ENCODE results near the gene ZFAND2B. TPM values are rescaled to one million over a fixed set of nuclear protein-coding genes. Genes with fewer than 3 reads are reported as not detected.

ZFAND2B gene
- total and polyA plus RNA-seq, 2 donors from 2014 or later = 44.8 to 72.6 TPM

DNA sequence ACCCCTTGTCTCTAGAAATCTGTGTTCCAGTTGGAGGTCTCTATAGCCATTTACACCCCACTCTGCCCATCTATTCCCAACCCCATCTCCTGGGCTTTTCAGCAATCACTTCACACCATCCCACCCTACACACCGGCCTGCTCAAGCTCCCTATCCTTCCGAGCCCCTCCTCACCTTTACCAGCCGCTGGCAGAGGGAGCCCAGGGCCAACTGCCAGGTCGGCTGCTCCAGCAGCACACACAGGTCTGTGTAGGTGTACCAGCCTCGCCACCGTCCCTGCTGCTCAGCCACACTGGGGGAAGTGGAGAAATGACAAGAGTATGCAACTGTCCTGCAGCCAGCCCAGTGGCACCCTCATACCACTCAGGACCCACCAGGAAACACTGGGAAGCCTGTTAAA lies 33.4 kb upstream of the ZFAND2B start:
- DNase-seq (no peak), FAIRE-seq (no peak)
- intact Hi-C loops (cut with DNase I) = no loop called here
- H3K9me3 ChIP-seq (ENCODE audit: control insufficient read depth in 2 of 3, insufficient read depth in 1 of 3, low read length in 3 of 3) = no peaks in the 10 kb centered on the region
- peaks cover 5 to 30% (median 16%) of the 10 kb centered on the region in 3 donors for H3K36me3 ChIP-seq (ENCODE audit: control insufficient read depth in 2 of 3, insufficient read depth in 3 of 3, low read length in 3 of 3)
- H3K4me1 ChIP-seq (ENCODE audit: control insufficient read depth in 2 of 3, insufficient read depth in 2 of 3, low read depth in 1 of 3, low read length in 3 of 3) = peaks cover 5 to 41% (median 32%) of the 10 kb centered on the region in 3 donors
- H3K9ac ChIP-seq (ENCODE audit: low read length in 3 of 3) = no peak overlapping the region
- no peak overlapping the region for H3K4me3 ChIP-seq (ENCODE audit: low read length in 3 of 3)
- TF ChIP-seq, protein P1, sequence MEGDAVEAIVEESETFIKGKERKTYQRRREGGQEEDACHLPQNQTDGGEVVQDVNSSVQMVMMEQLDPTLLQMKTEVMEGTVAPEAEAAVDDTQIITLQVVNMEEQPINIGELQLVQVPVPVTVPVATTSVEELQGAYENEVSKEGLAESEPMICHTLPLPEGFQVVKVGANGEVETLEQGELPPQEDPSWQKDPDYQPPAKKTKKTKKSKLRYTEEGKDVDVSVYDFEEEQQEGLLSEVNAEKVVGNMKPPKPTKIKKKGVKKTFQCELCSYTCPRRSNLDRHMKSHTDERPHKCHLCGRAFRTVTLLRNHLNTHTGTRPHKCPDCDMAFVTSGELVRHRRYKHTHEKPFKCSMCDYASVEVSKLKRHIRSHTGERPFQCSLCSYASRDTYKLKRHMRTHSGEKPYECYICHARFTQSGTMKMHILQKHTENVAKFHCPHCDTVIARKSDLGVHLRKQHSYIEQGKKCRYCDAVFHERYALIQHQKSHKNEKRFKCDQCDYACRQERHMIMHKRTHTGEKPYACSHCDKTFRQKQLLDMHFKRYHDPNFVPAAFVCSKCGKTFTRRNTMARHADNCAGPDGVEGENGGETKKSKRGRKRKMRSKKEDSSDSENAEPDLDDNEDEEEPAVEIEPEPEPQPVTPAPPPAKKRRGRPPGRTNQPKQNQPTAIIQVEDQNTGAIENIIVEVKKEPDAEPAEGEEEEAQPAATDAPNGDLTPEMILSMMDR (IDR thresholded peaks at IDR 0.05; ENCODE audit: borderline replicate concordance, extremely low read depth, insufficient read depth) = no peak
- H3K27me3 ChIP-seq (ENCODE audit: control insufficient read depth, insufficient read depth, low read length) = no peaks in the 10 kb centered on the region
- peak overlapping the region in 1 of 2 donors; percentile 2 for H3K27ac ChIP-seq (ENCODE audit: low read depth in 2 of 2, low read length in 2 of 2)

DNA sequence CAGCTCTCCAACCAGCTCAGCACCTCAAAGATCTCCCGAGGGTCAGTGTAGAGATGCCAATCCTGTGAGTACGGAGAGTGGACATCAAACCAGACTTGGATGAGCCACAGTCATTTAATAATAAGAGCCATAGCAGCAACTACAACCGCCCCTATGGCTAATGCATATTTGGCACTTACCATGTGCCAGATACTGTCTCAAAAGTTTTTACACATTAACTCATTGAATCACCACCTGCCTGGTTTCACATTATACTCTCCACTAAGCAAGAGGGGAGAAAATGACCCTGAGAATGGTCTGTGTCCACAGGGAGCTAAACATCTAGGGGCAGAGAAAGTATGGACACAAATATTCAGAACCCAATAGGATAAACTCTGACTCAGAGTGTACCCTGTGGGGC lies 32.4 kb upstream of the ZFAND2B start:
- intact Hi-C loops (cut with DNase I) = no loop called here
- Histone ChIP-seq H3K9ac (ENCODE audit: low read length in 3 of 3) (no peak overlapping the region), H3K4me3 (ENCODE audit: low read length in 3 of 3) (peak overlapping the region in 1 of 3 donors; percentile 35), H3K36me3 (ENCODE audit: control insufficient read depth in 2 of 3, insufficient read depth in 3 of 3, low read length in 3 of 3) (peaks cover 5 to 30% (median 16%) of the 10 kb centered on the region in 3 donors), H3K4me1 (ENCODE audit: control insufficient read depth in 2 of 3, insufficient read depth in 2 of 3, low read depth in 1 of 3, low read length in 3 of 3) (peaks cover 5 to 46% (median 37%) of the 10 kb centered on the region in 3 donors), H3K27me3 (ENCODE audit: control insufficient read depth, insufficient read depth, low read length) (no peaks in the 10 kb centered on the region), H3K9me3 (ENCODE audit: control insufficient read depth in 2 of 3, insufficient read depth in 1 of 3, low read length in 3 of 3) (no peaks in the 10 kb centered on the region), H3K27ac (ENCODE audit: low read depth in 2 of 2, low read length in 2 of 2) (no peak overlapping the region)
- FAIRE-seq (no peak), DNase-seq (no peak)
- TF ChIP-seq, protein P1 (IDR thresholded peaks at IDR 0.05; ENCODE audit: borderline replicate concordance, extremely low read depth, insufficient read depth) = no peak

DNA sequence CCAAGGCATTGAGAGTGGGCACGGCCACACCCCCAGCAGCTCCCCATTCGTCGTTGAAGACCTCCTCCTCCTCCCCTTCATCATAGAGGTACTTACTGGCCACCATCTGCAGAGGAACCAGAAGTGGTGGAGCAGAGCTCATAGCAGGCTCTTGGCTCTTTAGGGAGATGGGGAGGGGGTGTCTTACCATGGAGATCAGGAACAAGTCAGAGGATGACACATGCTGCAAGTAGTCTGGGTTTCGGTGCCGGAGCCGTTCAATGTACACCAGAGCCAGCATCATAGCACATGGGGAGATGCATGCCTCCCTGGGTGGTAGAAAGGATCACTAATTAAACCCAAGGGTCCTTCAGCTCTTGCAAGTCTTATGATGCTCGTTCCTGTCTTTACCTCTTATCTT lies 31.8 kb upstream of the ZFAND2B start:
- Histone ChIP-seq H3K4me1 (ENCODE audit: control insufficient read depth in 2 of 3, insufficient read depth in 2 of 3, low read depth in 1 of 3, low read length in 3 of 3) (peaks cover 5 to 49% (median 43%) of the 10 kb centered on the region in 3 donors), H3K9ac (ENCODE audit: low read length in 3 of 3) (no peak overlapping the region), H3K36me3 (ENCODE audit: control insufficient read depth in 2 of 3, insufficient read depth in 3 of 3, low read length in 3 of 3) (peaks cover 5 to 35% (median 18%) of the 10 kb centered on the region in 3 donors), H3K27me3 (ENCODE audit: control insufficient read depth, insufficient read depth, low read length) (no peaks in the 10 kb centered on the region), H3K9me3 (ENCODE audit: control insufficient read depth in 2 of 3, insufficient read depth in 1 of 3, low read length in 3 of 3) (no peaks in the 10 kb centered on the region), H3K4me3 (ENCODE audit: low read length in 3 of 3) (peak overlapping the region in 2 of 3 donors; percentile 18 to 35), H3K27ac (ENCODE audit: low read depth in 2 of 2, low read length in 2 of 2) (peak overlapping the region in 1 of 2 donors; percentile 2)
- FAIRE-seq (no peak), DNase-seq (no peak)
- intact Hi-C loops (cut with DNase I) = no loop called here
- TF ChIP-seq, protein P1 (IDR thresholded peaks at IDR 0.05; ENCODE audit: borderline replicate concordance, extremely low read depth, insufficient read depth) = no peak

DNA sequence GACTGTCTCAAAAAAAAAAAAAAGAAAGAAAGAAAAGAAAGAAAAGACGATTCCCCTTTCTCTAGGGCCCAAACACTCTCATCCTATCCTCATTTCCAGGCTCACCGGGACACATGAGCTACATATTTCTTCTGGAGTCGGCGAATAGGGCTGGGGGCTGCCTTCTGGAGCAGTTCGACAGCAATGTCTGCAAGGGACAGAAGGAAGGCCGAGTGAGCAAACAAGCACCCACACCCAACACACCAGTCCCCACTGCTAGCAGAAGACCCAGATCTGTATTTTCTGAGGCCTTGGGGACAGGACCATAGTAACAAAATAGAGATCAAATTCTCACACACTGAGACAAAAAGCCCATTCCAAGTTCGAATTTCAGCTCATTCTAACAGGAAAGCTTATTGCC lies 31.1 kb upstream of the ZFAND2B start:
- Histone ChIP-seq H3K4me3 (ENCODE audit: low read length in 3 of 3) (peak overlapping the region; percentile 84 to 95 (median 86)), H3K9me3 (ENCODE audit: control insufficient read depth in 2 of 3, insufficient read depth in 1 of 3, low read length in 3 of 3) (no peaks in the 10 kb centered on the region), H3K27me3 (ENCODE audit: control insufficient read depth, insufficient read depth, low read length) (no peaks in the 10 kb centered on the region), H3K9ac (ENCODE audit: low read length in 3 of 3) (peak overlapping the region in 1 of 3 donors; percentile 98), H3K36me3 (ENCODE audit: control insufficient read depth in 2 of 3, insufficient read depth in 3 of 3, low read length in 3 of 3) (peaks cover 5 to 41% (median 22%) of the 10 kb centered on the region in 3 donors), H3K4me1 (ENCODE audit: control insufficient read depth in 2 of 3, insufficient read depth in 2 of 3, low read depth in 1 of 3, low read length in 3 of 3) (peaks cover 5 to 44% (median 44%) of the 10 kb centered on the region in 3 donors), H3K27ac (ENCODE audit: low read depth in 2 of 2, low read length in 2 of 2) (peak overlapping the region; percentile 97 to 100)
- FAIRE-seq (no peak), DNase-seq (no peak)
- TF ChIP-seq, protein P1 (IDR thresholded peaks at IDR 0.05; ENCODE audit: borderline replicate concordance, extremely low read depth, insufficient read depth) = no peak
- intact Hi-C loops (cut with DNase I) = no loop called here
